Nucleus accumbens (tissue), 56 donors: ENCODE results near the gene CHSY1.
"Not testable (repeated sequence)": the region's sequence is repeated elsewhere in the genome, so short reads cannot be mapped to it uniquely, and the experiment has no call there.

ENCODE experiments used
- DNase-seq, 56 donors: peaks; one replicate each; lab custom pipeline; 2025; lab: John Stamatoyannopoulos, UW

CHSY1 gene, protein sequence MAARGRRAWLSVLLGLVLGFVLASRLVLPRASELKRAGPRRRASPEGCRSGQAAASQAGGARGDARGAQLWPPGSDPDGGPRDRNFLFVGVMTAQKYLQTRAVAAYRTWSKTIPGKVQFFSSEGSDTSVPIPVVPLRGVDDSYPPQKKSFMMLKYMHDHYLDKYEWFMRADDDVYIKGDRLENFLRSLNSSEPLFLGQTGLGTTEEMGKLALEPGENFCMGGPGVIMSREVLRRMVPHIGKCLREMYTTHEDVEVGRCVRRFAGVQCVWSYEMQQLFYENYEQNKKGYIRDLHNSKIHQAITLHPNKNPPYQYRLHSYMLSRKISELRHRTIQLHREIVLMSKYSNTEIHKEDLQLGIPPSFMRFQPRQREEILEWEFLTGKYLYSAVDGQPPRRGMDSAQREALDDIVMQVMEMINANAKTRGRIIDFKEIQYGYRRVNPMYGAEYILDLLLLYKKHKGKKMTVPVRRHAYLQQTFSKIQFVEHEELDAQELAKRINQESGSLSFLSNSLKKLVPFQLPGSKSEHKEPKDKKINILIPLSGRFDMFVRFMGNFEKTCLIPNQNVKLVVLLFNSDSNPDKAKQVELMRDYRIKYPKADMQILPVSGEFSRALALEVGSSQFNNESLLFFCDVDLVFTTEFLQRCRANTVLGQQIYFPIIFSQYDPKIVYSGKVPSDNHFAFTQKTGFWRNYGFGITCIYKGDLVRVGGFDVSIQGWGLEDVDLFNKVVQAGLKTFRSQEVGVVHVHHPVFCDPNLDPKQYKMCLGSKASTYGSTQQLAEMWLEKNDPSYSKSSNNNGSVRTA

DNA sequence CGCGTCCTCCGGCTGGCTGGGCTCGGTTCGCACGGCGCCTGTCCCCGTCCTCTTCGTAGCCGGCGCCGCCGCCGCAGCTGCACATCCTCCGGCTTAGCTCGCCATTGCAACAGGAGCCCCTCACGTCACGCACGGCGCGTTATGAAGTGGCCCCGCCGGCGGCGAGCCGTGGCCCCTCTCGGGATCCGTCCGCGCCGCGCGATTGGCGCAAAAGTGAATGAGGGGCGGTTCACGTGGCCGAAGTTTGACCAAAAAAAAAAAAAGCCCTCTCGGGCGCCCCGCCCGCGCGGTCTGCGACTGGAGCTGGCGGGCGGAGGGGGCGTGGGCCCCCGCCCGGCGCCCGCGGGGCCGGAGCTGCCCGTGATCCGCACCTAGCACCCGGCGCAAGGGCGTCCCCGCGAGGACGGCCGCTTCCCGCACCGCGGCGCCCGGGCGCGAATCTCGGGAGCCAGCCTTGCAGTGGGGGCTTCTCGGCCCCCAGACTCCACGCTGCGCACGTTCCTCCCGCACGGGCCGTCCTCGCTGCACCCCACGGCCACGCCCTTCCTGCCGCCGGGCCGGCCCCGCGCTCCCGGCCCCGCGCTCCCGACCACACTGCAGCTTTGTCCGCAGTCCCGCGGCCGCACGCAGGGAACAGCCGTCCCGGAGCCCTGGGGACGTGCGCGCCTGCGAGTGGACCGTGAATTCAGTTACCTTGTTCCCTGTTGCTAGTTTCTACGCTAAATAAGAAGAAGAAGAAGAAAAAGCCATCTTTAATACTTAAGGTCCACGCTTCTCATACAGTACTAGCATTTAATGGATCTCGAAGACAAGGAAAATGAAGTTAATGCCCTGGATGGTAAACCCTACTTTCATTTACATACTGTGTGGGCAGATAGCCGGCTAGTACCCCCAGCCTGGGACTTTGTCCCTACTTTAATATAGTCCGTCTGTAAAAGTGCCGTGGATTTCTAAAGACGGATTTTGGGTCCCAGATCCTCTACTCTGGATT is at the start of gene CHSY1:
Gene CHSY1, minus strand, starts transcription at position 219 of the 991 bp plus-strand sequence. CDS start 592 bp downstream, outside the sequence.
- peak in 55 of 56 donors; percentile 44 to 94 (median 84) for DNase-seq

DNA sequence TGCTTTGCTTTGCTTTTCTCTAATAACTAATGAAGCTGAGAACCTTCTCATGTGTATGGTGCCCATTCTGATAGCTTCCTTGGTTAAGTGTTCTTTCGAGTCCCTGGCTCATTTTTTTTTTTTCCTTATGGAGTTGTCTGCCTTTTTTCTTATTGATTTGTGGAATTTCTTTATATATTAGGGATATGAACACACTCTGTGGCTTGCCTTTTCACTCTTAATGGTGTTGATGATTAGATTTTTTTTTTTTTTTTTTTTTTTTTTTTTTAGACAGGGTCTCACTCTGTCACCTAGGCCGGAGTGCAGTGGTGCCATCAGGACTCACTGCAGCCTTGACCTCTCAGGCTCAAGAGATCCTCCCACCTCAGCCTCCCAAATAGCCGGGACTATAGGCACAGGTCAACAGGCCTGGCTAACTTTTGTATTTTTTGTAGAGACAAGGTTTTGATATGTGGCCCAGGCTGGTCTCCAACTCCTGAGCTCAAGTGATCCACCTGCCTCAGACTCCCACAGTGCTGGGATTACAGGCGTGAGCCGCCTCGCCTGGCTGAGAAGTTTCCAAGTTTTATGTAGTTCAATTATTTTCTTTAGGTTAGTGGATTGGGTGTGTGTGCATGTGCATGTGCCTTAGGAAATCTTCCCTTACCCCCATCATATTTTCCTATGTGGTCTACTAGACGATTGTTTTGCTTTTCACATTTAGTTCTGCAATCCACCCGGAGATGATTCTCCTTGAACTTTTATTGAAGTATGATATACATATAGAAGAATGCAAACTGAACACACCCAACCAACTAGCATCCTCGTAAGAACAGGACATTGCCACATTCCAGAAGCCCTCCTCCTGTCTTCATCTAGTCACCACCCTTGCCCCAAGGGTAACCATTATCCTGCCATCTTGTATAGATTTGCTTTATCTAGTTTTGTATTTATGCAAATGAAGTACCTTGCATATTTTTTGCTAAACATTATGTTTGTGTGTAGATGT is 44.9 kb upstream of the CHSY1 start:
- DNase-seq = no peak

DNA sequence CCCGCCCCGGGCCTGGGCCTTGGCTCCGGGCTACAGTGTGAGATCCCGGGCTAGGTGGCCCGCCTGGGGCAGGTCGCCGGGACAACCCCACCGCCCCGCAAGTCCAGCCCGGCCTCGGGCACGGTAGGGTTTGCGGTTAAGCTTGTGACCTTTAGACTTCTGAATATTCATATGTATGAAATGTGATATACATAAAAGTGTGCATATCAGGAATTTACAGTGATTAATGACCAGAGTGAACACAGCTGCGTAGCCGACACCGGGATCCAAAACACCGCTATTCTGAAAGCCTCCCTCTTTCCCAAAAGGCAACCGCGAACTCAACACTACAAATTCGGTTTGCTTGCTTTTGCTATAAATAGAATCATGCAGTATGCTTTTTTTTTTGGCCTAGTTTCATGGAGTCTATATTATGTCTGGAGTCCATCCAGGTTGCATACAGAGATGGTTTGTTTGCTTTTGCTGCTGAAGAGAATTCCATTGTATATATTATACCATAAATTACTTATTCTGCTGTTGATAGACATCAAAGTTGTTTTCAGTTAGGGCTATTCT is 43.8 kb upstream of the CHSY1 start:
- no peak for DNase-seq

DNA sequence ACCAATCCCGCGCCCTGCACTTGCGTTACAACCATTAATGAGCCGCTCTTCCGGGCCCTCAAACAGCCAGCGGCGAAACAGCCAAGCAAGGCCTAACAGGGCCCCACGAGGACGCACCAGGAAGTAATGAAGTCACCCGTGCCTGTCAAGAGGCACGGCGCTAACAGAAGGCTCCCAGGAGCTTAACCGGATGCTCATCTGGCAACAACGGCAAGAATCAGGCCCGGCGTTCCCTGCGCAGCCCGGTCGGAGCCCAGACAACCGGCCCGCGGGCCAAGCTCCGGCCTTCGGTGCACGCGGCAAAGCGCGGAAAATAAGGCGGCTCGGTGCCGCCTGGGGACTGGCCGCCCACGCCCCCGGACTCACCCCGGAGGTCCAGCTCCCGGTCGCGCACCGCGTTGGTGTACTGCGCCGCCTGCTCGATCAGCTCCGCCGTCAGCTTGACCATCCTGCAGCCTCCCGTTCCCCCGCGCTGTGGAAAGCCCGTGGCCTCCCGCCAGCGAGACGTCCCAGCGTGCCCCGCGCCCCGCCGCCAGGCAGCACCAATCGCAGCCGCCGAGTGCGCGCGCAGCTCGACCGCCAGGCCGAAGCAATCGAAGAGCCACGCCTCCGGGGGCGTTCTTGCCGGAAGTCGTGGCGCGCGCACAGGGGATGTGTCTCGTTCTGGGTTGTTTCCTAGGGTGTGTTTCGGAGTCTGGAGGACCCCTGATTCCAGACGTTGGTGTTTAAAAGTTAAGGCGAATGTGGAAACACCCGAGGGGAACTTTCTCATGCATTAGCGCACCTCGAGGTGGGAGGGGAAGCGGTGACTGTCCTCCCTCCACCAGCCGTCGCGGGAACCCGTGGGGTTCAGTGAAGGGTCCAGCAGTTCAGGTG is 43.1 kb upstream of the CHSY1 start, which contains the start of gene SNRPA1:
Gene SNRPA1, minus strand, starts transcription at position 518 of the 876 bp plus-strand sequence. Its CDS starts 70 bp downstream, at position 448.
- DNase-seq = peak; percentile 37 to 98 (median 92)

DNA sequence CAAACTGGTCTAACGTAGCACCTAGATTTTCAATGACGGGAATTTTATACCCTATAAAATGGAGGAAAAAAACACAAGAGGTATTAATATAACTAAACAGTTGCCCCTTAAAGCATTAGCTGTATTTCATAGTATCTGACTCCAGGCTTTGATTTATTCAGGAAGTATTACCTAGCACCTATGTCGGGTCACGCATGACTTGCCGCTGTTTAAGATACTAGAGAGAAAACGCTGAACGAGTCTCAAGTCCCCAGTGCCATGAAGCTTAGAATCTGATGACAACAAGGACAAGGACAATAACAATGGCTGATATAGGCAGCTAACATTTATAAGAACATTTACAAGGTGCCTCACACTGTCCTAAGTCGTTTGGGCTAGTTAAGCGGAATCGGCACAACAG is 41.3 kb upstream of the CHSY1 start:
- no peak for DNase-seq

DNA sequence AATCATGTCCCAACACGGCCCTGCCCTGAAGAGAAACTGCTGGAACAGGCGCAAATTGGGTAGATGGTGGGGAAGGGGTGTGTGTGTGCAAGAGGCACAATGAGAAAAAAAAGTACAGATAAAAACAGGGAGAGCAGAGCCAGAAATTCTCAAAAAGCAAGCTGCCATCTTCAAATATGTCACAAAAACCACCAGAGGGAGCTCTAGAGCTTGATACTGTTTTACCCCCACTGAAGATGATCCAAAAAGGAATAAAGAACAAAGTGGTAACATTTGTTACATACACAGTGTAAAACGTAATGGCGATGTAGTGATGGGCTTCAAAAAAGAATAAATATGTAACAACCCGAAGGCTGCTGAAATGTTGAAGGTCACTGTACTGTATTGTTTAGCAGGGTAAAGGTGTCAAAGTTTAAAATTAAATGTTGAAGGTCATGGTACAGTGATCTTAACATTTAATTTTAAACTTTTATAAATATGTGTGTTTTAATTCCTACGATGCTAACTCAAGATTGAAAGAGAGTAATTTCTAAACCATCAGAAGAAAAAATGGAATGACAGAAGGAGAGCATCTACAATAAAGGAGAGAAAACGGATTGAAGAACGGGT is 37.2 kb upstream of the CHSY1 start:
- DNase-seq = no peak

DNA sequence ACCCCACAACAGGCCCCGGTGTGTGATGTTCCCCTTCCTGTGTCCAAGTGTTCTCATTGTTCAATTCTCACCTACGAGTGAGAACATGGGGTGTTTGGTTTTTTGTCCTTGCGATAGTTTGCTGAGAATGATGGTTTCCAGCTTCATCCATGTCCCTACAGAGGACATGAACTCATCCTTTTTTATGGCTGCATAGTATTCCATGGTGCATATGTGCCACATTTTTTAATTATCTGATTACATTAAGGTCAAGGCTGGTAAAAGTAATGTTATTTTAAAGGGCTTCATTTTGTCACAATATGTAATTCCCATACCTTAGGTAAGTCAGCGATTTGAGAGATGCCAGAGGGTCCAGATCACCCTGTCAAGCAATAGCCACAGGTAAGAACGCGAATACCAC is 35.5 kb upstream of the CHSY1 start:
- DNase-seq = not testable (repeated sequence)

DNA sequence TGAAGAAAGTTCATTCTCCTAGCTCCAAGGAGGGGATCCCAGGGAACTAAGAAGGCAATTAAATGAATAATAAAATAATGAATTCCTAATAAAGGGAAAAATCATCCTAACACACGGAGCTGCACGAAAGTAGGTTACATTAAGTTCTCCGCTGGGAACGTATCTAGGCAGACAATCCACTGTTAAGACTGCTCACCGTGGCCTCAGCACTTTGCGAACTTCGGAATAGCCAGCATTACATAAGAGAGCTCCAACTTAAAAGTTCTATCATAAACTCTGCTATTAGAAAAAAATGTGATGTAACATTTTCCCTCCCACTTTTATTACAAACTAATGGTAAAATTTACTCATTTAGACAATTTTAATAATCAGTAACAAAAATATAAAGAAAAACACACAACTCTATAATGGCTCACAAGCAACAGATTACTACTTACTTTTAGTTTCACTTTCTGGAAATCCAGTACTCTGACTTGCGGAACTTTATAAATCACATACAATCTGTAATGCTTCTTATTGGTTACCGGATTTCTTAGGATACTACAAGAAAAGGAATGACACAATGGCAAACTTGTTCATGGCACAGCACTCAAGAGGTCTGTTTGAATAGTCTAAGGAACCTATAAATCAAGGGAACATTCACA is 34.7 kb upstream of the CHSY1 start:
- no peak for DNase-seq

DNA sequence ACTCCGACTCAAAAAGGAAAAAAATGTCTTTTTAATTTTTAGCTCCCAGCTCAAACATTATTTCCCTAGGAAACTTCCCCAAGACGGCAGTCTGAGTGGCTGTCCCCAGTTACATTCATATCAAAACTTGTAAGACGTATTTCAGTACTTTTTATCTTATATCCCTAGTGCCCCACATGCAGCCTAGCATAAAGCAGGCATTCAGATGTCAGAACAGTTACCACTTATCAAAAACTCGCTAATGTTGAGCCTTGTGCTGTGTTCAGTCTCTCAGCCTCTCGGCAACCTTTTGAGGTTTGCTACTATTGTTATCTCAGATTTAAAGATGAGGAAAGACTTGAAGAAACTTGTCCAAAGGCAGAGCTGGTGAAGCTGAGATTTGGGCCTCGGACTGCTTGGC is 32.1 kb upstream of the CHSY1 start:
- DNase-seq = no peak

DNA sequence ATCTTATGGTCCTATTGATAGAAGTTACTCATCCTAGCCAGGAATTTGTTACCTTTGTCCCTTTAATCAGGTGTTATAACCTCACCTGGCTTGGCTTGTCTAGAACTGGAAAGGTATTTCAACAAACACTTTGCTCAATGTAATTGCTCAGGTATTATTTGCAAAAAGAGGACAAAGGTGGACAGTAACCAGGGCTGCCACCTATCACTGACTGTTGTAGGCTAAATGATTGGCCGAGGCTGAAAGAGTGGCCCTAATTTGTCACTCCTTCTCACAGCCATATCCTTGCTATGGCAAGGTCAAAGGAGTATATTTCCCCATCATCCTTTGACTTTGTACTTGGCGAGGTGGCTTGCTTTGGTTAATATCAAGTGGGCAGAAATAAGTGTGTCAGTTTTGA is 28.2 kb upstream of the CHSY1 start:
- DNase-seq = no peak

DNA sequence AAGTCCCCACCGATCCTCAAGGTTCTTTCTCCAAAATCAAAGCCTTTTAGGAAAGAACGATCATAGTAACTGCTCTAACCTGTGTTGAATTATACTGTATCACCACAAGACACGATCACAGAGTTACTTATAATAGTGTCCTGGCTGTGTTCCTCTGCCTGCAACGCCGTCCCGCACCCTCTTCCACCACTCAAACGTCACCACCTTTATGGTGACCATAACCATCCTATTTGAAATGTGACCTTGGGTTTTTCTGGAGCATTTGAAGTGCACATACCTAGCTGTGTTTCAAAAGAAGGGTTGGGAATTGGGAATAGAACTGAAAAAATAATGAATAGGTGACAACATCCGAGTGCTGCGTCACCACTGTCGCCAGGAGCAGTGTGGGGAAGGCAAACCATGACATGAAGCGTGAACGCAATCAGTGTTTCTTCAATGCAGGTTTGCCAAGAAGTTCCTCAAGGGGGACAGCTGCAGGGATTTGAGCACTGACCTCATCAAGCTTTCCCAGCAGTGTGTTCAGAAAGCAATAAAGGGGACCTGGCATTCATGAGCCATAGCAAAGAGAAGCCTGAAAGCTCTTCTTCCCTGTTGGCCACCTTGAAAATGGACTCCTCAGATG is 26.2 kb upstream of the CHSY1 start:
- DNase-seq = no peak

DNA sequence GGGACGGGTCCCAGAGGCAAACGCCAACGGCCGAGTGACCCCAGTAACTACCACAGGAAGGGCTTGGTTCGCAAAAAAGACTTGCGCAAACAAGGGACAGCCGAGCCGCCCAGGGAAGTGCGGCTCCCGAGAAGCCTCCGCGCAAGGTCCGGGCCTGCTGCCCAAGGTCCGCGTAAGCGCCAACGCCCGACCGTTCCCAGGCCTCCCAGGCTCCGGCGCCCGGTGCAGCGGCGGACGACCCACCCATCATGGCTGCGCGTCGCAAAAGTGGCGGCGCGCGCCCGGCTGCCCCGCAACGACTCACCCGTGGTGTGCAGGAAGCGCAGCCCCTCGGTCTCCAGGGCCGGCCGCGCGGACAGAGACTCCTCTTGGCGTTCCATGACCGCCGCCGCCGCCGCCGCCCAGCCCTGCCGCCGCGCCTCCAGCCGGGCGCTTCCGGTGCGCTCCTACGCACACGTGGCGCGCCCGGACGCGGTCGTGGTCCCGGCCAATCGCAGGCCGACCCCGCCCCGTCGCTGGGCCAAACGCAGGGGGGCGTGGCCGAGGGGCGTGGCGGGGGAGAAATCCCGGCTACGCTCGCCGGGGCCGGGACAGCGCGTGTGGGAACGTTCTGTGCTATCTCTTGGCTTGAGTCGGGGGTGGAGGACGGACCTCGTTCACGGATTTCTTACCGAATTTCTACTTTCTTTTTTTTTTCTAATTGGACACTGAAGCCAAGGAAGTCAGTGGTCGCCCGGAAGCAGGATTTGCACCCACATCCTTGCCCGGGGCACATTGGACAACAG is 25.4 kb upstream of the CHSY1 start, which contains the start of gene SELENOS:
Gene SELENOS, minus strand, starts transcription at position 448 of the 785 bp plus-strand sequence. Its CDS starts 68 bp downstream, at position 380.
- DNase-seq = peak in 54 of 56 donors; percentile 28 to 93 (median 75)

DNA sequence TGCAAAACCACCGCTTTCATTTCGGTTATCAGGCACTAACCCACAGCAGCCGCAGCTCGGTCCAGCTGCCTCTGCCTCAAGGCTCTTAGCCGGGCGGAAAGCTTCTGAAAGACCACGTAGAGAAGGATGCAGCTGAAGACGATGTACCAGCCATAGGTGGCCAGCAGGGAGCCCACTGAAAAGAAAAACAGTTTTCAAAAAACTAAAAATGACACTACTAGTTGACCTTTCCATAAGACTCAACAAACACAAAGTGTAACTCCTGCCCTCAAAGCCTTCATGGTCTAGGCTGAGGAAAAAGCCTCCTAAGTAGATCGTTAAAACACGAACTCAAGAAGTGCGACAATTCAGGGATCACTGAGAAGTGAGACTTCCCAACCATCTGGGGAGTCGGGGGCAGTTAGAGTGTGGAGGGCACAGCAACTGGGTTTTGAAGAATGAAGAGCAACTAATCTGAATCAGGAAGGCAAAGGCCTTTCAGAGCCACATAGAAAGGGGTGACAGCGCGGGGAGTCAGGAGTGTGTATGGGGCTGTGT is 24.7 kb upstream of the CHSY1 start:
- no peak for DNase-seq

DNA sequence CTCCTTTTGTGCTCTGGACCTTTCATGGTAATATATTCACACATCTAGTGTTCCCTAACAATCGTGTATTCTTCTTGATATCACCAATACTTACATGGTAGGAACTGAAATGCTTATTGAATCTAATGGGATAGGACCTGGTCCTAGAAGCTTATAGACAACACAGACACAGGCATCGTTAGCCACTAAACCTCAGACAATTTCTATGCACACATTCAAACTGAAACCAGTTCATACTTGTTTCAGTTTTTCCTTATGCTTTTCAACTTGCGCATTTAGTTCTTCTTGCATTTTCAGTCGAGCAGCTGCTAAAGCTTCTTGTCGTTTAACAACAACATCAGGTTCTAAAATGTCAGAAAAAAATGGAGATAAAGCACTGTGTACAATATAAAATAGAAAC is 23.2 kb upstream of the CHSY1 start:
- no peak for DNase-seq

DNA sequence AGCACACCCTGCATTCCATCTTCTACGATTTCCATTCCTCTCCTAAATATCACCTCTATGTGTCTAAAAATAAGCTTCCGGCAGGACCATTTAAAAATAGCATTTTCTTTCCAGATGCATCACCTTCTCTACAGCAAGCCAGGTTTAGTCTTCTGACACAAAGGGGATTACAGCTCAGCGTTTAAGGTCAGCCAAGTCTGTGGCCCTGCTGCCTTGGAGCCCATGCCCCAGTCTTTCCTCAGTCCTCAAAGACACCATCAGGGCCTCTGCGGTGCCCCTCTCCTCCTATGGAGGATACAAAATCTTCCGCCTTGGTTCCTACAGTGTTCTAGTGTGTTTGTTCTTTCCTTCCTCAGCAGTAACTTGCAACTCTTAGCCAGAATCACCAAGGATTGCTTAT is 21.7 kb upstream of the CHSY1 start:
- DNase-seq = no peak
